ENCODE data around the gene TMTC1.

DNA sequence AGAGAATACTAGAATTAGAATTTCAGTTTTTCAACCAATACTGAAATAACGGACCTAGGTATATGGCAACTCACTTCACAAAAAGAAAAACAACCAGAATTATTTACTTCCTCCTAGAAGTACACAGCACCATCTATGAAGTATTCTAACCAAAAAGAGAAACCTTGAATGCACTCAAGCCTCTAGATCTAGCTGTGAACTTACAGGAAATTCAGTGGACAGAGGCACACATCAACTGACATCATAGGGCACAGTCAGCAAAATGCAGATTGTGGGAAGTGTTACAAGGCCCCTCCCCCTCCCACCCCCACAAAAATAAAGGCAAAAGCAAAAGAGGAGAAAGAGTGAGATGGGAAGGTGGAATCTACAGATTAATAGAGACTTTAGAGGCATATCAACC, 102.4 kb downstream of the TMTC1 start:
- TF ChIP-seq CTCF (IDR thresholded peaks at IDR 0.05) (no peak), EZH2phosphoT487 (IDR thresholded peaks at IDR 0.05) (no peak), EZH2 (IDR thresholded peaks at IDR 0.05) (no peak)
